NCI-H2029 (cell line): ENCODE data around the gene ROR2.

Experiments used
- DNase-seq: peaks from one replicate; lab custom pipeline; 2025; lab: John Stamatoyannopoulos, UW

Gene ROR2

GRCh38 chr9:91680106-91680505 is 269.9 kb downstream of the ROR2 start:
- DNase-seq = no peak

- DNase-seq = no peak
These were observed 271.0 kb downstream of the ROR2 start for GRCh38 chr9:91678807-91679580.

GRCh38 chr9:91677822-91678436 is 272.1 kb downstream of the ROR2 start:
- no peak for DNase-seq

DNA sequence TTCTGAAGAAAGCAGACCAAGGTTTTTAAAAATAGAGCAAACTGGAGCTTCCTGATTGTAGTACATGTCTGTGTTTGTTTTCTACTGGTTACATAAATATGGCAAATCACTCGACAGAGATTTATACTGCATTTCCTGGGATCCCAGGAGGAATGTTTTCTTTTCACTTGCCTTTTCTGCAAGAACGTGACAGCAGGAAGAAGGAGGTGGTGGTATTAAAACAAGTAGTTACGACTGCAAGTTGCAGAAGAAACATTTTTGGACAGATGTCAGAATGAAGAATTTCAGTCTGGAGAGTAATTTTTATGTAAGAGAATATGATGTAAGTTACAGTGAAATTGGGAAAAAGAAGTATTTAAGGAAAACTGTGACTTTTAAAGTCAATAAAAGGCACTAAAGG is 272.7 kb downstream of the ROR2 start:
- DNase-seq = no peak

DNA sequence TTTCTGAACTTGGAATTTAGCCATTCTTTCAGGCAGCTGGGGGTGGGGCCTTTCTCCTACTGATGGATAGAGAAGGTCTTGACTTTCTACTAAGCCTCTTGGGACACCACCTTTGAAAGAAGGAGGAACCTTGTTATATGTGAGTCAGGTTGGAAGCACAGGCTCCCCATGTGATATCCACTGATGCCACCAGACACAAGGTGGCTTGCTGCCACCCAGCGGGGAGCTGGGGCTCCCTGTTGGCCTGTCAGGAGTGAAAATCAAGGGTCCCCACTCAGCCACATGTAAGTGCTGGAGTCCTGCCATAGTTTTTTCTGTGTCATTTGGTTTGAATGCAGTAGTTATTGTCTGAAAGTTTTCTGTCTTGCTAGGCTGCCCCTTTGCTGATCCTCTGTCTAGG is 274.0 kb downstream of the ROR2 start:
- no peak for DNase-seq

DNA sequence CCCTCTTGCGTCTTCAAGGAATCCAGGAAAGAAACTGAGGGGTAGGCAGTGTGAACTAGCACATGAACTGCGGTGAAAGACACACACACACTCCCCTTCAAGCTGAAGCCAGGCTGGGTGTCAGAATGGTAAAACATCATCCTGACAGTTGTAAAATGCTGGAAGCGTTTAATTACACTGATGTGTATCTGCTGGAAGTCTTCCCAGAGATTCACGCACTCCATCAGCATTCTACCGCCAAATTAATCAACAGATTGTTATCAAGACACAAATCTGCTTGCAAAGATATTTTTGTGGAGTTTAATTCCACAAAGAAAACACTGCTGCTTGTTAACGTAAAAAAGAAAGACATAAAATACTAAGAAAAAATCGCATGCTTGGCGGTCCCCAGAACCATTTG is 285.4 kb downstream of the ROR2 start:
- DNase-seq = no peak

DNA sequence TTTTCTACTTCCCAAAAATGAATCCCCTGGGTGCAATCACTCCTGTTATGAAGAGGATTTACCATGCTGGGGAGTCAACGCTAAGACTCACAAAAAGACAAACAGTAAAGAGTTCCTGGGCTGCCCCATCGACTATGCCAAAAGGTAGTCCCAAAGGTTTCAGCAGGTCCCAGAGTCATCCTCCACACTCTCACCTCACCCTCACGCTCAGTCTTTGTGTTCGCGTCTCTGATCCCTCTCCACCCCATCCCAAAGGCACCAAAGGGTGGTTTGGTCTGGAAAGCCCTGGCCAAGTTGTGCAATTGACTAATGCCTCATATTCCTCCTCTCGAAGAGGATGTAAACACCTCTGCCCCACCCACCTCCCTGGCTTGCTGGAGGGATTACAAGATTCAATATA is 286.2 kb downstream of the ROR2 start:
- no peak for DNase-seq

DNA sequence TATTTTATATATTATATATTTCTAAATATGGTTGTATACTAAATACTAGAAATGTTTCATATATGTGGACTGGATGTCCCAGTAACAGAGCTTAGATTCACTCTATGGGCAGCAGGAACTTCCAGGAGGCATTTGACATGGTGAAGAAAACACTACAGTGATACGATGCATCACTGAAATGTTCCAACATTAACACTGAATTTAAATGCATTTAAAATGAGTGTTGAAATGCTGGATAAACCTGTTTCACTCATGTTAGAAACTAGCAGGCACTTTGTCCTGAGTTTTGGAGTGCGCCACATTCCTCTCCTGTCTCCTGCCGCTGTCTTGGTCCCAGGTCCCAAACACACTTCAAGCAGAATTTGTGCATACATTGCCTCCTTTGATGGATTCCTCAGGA is 288.6 kb downstream of the ROR2 start:
- DNase-seq = no peak

- DNase-seq = no peak
These were observed 289.5 kb downstream of the ROR2 start for GRCh38 chr9:91660521-91660920.

DNA sequence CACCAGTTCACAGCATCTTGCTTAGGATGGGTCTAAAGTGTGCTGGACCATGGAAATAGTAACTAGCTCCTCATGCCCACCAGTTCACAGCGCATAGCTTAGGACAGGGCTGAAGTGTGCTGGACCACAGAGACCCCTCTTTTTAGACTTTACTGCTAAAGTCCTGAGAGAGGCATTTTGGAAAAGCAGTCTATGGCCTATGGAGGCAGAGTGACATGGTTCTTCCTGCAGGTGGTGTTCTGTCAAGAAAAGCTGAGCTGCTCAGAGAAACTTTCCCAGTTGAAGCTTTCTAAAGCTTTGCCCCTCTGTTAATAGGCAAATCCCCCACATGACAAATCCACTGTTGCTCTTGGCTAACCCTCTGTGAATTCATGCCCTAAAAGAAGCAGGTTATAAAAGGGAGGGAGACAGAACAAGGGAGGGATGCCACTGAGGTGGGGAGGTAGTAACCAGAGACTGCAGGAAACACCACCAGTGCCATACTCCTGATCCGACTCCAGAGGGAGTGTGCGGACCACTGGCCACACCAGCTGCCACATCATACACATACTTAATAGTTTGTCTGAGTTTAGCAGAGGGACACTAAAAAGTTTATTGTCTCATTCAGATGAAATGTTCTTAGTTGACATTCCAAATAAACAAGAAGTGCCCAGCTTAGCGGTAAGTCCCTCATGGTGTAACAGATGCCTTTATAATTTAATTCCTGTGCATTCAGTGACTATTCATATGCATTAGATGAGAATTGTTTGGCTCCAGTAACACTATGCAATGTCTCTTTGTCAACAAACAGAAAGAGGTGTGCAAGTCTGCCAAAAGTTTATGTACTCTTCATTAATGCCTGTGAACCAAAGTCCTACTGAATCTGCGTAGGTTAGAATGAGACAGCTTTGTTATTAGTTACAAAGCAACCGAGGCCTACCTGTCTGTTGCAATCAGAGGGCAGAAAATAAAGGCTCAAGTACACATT is 290.2 kb downstream of the ROR2 start:
- DNase-seq = no peak

DNA sequence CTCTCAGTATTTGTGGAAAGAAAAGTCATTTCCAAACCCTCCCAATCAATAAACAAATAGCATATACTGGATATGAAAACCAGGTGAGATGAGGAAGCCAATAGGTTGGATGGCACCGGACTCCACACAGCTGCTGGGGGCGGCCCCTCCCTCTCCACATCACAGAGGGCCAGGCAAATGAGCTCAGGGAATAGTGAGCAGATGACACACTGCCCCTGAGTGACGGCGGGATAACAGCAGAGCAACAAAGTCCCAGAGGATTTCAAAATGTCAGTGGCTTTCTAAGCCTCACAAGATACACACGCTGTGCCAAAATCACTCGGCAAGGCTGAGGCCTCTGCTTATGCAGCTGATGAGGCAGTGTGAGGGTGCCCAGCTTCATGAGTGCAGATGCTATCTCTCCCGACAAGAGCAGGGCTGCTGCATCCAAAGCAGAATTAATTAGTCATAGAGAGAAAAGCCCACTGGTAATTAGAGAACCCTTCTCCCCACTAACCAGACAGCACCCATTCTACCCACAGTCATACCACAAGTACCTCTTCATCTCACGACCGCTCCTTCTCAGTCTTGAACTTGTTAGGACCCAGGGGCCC is 291.4 kb downstream of the ROR2 start:
- no peak for DNase-seq

DNA sequence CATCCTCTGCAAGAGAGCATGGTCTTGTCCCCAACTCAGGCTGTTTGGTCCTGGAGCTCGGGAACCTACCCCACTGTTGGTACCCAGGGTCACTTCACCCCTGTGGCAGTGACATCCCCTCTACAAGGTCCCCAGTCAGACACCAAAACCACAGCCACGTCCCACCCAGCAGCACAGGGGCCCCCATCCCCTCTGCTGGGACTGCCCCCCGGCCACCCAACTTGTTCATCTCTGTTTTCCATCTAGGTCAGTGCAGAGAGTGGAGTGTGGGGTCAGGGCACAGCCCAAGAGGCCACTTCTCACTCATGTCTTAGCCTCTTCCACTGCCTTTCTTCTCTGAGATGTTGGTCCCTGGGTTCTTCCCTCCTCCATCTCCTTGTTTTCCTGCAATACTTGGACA is 292.5 kb downstream of the ROR2 start:
- no peak for DNase-seq

DNA sequence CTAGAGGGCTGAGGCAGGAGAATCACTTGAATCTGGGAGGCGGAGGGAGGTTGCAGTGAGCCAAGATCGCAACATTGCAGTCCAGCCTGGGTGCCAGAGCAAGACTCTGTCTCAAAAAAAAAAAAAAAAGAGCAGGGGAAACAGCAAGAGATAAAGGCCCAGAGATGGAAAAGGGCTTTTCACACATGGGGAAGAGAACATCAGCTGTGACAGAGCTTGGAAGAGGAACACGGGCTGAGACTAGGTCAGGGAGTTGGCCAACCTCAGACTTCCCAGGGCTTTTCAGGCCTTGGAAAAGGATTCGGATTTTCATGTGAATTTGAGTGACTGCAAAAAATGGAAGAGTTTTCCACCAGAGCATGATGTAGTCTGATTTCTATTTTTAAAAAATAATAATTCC is 294.4 kb downstream of the ROR2 start:
- DNase-seq = no peak

- no peak for DNase-seq
These were observed 294.8 kb downstream of the ROR2 start for GRCh38 chr9:91655215-91655614.

GRCh38 chr9:91654527-91654926 is 295.5 kb downstream of the ROR2 start:
- no peak for DNase-seq

DNA sequence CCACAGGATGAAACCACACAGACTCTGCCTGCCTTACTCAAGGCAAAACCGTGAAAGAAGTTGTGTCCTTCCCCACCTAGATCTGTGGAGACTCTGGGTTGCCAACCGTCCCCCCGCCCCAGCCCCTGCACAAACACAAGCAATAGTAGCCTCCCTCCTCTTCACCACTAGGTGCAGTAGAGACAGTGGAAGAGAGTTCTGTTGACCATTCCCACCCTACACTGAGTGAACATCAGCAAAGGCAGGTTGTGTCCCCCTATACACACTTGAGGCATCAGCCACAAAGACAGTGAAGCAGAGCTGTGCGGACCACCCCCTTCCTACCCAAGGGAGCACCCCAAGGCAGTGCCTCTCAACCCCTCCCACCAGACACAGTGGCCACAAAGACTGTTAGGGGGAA is 302.7 kb downstream of the ROR2 start:
- no peak for DNase-seq

DNA sequence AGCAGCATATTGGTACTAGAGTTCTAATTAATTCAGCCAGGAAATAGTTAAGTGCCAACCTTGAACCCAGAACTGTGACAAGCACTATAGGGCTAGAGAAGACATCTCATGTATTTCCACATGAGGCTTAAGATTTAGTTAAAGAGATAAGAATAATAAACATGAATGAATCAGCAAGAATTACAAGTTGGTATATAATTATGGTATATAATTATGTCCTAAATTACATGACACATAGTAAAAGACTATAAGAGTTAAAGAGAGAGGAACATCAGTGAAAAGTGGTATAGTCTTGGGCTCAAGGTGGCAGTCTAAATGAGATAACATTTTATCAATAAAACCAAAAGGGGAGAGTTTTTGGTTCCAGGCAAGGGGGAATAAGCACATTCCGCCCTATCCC is 303.3 kb downstream of the ROR2 start:
- no peak for DNase-seq

DNA sequence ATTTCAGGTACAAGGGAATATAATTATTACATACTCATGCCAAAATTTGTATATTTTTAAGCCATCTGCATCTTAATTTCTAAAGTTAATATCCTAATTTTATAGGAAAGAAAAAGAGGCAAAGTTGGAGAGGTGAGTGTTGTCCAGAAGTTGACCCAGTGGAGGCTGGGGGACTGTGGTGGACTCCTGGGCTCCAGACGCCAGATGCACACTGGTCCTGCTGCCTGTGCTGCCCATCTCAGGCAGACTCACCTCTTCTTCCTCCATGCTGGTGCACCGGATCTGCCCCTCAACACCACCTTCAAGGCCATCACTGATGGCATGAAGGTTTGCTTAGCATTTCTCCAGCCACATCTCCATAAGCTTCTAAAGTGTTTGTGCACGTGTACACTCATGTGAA is 305.6 kb downstream of the ROR2 start:
- no peak for DNase-seq

GRCh38 chr9:91643481-91644077 is 306.4 kb downstream of the ROR2 start:
- no peak for DNase-seq

GRCh38 chr9:91642771-91643170 is 307.3 kb downstream of the ROR2 start:
- no peak for DNase-seq

DNA sequence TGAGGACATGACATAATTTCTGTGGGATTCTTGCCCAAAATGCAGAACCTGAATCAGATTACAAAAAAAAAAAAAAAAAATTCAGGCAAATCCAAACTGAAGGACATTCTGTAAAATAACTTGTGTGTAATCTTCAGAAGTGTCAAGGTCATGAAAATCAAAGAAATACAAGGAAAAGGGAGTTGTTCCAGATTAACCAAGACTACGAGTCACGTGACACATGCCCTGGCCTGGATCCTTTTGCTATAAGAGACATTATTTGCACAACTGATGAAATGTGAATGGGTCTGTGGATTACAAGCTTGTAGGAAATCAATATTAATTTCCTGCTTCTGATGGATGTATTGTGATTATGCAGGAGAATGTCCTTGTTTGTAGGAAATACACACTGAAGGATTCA is 309.6 kb downstream of the ROR2 start:
- no peak for DNase-seq

DNA sequence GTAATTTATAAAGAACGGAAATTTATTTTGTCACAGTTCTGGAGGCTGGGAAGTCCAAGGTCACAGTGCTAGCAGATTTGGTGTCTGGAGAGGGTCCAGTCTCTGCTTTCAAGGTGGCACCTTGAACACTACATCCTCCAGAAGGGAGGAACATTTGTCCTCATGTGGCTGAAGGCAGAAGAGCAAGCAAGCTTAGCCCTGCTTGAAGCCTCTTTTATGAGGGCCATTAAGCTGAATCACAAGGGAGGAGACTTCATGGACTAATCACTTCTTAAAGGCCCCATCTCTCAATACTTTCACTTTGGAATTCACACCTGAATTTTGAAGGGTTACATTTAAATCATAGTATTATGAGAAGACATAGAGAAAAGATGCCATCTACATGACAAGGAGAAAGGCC is 311.0 kb downstream of the ROR2 start:
- no peak for DNase-seq
